T-helper 2 cell treated with Interferon-gamma antibody and Interleukin-4, amounts not matched to agents 100 ng/mL and 5 ng/mL, for 36 hours (primary cell): ENCODE data around the gene ZNF737. TPM values are rescaled to one million over a fixed set of nuclear protein-coding genes. Genes with fewer than 3 reads are reported as not detected.
"Not testable (repeated sequence)": the region's sequence is repeated elsewhere in the genome, so short reads cannot be mapped to it uniquely, and the experiment has no call there.

Experiments
- intact Hi-C: fragments of 100-400 bp; cut with micrococcal nuclease; formaldehyde crosslinking; loops from one replicate; pipeline ENCODE4 v1.15.1; 2023
- total RNA-seq: library from RNA; stranded (reverse); gene quantifications from 2 replicates; pipeline ENCODE4 v1.2.3, GENCODE V29; 2022

Gene ZNF737
- 9.0 and 10.6 TPM in 2 replicates for total RNA-seq

- intact Hi-C loops, result loop anchor here (2.0 to 10.0 kb wide), 5 partner anchors 143 to 1269 kb away; partner anchors contain the start of genes ZNF43, ZNF430, ZNF66 and ZNF708
Measured at GRCh38 chr19:20565321-20566018, at the start of gene ZNF737. Gene ZNF737 (minus strand): TSS chr19:20565781. CDS start chr19:20565640, 141 bp downstream.

GRCh38 chr19:20614971-20615370, 49.4 kb upstream of the ZNF737 start:
- intact Hi-C loops, result not testable (repeated sequence)

- intact Hi-C loops, result no loop called here
Measured at GRCh38 chr19:20612711-20613316, 47.2 kb upstream of the ZNF737 start.

GRCh38 chr19:20611866-20612265, 46.3 kb upstream of the ZNF737 start:
- intact Hi-C loops, result no loop called here

- intact Hi-C loops, result no loop called here
Measured at GRCh38 chr19:20607943-20608342, 42.4 kb upstream of the ZNF737 start.

GRCh38 chr19:20558571-20558970, 7.0 kb downstream of the ZNF737 start:
- intact Hi-C loops, result loop anchor here (5.0 kb wide), 1 partner anchor 151 kb away; no protein-coding TSS in a partner anchor

- intact Hi-C loops, result loop anchor here (5.0 kb wide), 1 partner anchor 151 kb away; no protein-coding TSS in a partner anchor
Measured at GRCh38 chr19:20558011-20558410, 7.6 kb downstream of the ZNF737 start.

- intact Hi-C loops, result not testable (repeated sequence)
Measured at GRCh38 chr19:20544667-20545333, 20.8 kb downstream of the ZNF737 start.

- intact Hi-C loops, result not testable (repeated sequence)
Measured at GRCh38 chr19:20530303-20530702, 35.3 kb downstream of the ZNF737 start.

GRCh38 chr19:20513189-20513904, 52.2 kb downstream of the ZNF737 start:
- intact Hi-C loops, result no loop called here

- intact Hi-C loops, result no loop called here
Measured at GRCh38 chr19:20503476-20503875, 62.1 kb downstream of the ZNF737 start.

Other genes starting within 250 kb of the ZNF737 start
- gene ZNF626, start 95.8 kb upstream of the ZNF737 start, total RNA-seq, result 1.8 and 2.2 TPM in 2 replicates
- 12.1 and 14.0 TPM in 2 replicates for gene ZNF66, start 210.5 kb upstream of the ZNF737 start, total RNA-seq